SK-N-MC (cell line): ENCODE data around the gene KCTD17.

ENCODE experiments used
- EZH2 ChIP-seq: fragments of 200-600 bp; sonication (generic); IDR thresholded peaks from one replicate; pipeline ENCODE4 v1.6.1; 2017; ENCODE audit warnings: antibody characterized with exemption
- POLR2AphosphoS5 ChIP-seq: IDR thresholded peaks from 2 replicates; pipeline ENCODE4 v1.6.1; 2012; ENCODE audit warnings: mild to moderate bottlenecking, low read depth, low read length, borderline replicate concordance

DNA sequence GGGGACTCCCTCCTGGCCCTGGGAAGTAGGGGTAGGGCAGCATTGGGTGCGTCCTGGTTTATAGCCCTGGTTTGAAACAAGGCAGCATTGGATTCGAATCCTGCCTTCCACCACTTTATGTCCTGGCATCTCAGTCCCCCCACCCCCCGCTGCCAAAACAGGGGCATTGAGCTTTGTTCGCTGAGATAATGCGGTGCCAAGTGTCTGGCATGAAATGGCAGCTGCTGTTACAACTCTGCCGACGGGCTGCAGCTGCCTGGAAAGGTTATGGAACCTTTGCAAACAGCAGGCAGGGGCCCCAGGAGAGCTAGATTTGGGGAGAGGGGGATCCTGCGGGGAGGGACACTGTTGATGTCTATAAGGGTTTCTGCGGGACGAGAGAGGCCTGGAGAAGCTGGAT, 34.2 kb upstream of the KCTD17 start:
- no peak for TF ChIP-seq POLR2AphosphoS5
- TF ChIP-seq EZH2, result no peak
